HG02759 (cell line): ENCODE results near the gene DPYD.
A peak's percentile ranks its signal among the peaks of the same experiment; 100 is the strongest.
"Not testable (repeated sequence)": the region's sequence is repeated elsewhere in the genome, so short reads cannot be mapped to it uniquely, and the experiment has no call there.

Experiments
- ATAC-seq: cut with Tn5 transposase; IDR thresholded peaks from one replicate; pipeline ENCODE4 v1.9.1; 2021; ENCODE audit warnings: mild to moderate bottlenecking, moderate library complexity; ENCODE audit not compliant: unreplicated experiment

The DPYD gene

DNA sequence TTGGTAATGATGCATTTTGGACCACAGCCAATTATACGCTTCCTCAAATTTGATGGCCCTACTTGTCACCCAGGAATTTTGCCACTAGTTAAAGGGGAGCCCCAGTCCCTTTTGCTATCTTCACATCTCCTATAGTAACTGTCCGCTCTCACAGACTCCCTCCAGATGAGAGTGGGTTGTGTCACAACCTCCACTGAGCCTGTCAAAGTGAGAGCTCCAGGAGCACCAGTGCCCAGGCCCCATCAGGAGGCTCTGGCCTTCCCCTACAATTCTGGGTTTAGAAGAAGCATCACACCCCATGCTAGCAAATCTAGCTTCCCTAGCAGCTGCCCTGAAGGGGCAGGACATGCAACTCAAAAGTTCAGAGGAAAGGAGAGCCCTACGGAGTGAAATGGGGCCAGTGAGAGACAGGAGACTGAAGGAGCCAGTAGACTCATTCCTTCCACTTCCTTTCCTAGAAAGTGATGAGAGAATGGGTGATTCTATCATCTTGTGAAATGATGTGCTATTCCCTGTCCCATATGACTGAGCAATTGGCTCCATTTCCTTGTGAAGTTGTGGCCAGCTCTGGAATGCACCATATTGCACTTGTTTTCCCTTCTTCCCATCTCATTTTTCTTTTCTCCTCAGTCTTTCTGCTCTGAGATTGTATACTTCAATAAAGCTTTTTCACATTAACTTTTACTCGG lies 541.3 kb downstream of the DPYD start:
- ATAC-seq: no peak

DNA sequence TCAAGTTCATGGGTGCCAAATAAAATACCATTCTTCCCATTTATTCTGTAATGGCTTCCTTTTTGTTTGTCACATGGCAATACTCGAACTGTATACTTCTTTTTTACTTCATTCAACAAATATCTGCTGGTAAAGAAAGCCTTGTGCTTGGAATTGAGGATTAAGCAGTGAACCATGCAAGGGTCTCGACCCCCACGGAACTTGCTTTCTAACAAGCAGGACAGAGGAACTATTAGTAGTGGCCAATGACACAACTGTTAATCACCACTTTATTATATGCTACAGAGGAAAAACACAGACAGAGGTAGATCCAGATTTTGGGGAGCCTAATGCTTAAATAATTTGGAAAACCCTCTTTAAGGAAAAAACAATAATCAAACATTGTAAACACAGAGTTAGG lies 542.2 kb downstream of the DPYD start:
- ATAC-seq: no peak

DNA sequence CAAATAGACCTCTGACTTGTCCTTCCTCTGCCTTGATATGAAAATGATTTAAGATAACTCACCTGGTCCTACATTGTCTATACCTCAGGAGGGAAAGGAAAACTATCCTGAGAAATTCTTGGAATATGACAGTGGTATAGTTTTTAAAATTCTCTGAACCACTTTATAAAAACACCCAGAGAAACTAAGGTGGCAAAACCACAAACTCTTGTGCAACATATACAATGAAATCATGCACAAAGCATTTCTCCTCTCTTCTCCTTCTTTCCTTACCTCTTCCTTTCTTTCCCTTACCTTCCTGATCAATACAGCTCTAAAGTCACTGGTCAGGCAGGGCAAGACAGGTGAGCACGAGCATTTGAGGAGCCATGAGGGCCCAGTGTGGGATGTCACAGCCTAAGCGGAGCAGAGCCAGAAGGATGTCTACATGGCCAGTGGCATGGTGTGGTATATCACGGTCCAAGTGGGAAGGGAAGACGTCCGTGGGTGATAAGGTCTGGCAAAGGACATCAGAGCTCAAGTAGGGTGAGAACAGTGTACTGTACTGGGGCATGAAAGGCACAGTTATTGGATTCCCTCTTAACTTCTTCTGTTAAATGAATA lies 543.3 kb downstream of the DPYD start:
- ATAC-seq: no peak

DNA sequence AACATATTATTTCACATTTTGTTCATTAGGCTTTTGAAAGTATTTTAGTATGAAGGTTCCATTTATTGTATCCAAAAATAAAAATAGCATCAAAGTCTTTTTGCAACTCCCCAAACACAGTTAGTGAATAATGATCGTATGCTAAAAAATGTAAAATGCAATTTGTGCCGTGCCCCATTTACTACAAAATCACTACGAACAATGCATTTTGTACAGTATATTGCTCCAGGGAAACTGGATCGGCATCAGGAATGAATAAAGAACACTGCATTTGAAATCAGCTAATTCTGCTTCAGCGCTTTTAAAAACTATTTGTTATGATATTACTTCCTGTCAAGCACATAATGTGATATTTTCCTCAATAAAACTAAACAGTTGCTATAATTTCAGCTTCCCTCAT lies 547.8 kb downstream of the DPYD start:
- ATAC-seq: no peak

DNA sequence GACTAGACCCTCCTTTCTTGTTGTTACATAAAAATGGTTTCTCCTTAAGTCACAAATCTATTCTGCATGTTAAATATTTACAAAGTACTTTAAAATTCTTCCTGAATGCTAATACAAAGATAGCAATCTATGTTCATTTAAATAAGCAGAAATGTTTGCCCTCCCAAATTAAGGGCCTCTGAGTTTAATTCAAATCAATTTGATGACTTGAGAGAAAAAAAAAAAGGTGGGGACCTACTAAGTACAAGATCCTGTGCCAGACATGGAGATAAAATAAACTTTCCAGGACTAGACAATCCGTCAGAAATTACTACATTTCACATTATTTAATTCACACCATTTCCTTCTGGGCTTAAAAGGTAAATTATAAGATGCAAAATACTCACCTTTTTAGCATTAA lies 548.3 kb downstream of the DPYD start:
- no peak for ATAC-seq

DNA sequence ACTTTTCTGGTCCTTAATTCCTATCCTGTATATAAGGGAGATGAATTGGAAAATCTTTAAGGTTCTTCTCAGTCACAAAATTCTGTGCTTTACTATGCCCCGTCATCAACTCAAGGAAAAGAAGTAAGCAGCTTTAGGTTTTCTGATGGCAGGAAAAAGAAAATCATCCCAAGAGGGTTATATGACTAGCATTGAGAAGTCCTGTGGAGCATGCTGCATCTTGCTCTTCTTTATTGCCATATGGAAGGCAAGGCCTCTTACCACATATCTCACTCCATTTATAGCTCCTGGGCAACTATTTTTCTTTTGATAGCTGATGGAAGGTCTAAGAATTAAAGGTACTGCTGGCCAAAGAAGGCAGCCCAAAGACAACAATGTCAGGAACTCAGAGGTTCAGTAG lies 552.5 kb downstream of the DPYD start:
- no peak for ATAC-seq

DNA sequence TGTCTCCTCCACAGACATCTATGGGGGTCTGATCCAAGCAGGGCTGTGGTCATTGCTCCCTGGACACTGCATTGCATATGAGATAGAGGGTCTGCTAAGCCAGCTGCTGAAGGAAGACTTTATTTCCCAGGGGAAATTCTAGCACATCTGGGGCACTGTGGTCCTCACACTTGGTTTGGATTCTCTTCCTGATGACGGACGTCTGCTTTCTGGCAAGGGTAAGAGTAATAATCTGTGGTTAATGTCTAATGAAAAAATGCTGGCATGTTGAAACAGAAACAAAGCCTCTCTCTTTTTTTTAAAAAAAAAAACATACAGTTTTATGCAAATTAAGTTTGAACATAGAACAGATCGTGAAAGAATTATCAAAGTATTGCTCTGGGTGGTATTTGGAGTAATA lies 553.9 kb downstream of the DPYD start:
- ATAC-seq: no peak

DNA sequence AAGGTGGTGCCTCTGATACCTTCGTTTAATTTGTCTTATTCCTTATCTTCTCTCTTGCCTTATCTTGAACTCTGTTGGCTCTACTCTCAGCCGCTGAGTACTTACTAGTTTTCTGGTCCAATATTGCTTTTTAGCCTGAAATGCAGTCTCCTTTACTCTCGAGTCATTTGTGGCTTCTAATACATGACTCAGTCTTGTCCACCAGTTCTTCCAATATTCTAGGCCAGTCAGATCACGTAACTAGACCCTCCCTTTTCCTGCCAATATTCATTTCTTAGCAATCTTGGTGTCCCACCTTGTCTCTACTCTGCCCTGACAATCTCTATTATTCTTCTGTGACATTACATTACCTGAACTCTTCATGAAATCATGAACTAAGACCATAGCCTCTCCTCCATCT lies 555.8 kb downstream of the DPYD start:
- no peak for ATAC-seq

DNA sequence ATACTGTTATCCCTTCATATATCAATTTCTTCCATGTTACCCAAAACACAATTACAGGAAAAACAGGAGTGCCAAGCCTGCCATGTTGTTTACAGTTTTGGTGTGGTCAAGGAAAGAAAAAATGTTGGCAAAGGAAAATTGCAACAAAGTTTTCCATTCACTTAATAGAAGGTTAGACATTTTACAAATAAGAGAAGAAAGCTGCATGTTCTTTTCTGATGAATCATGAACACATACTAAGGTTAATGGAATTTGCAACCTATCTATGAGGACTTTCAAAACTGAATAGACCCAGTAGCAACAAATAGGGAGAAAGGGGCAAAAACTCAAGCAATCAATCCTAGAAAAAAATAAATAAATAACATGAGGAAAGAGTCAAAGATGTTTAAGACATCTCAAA lies 556.7 kb downstream of the DPYD start:
- ATAC-seq: no peak

DNA sequence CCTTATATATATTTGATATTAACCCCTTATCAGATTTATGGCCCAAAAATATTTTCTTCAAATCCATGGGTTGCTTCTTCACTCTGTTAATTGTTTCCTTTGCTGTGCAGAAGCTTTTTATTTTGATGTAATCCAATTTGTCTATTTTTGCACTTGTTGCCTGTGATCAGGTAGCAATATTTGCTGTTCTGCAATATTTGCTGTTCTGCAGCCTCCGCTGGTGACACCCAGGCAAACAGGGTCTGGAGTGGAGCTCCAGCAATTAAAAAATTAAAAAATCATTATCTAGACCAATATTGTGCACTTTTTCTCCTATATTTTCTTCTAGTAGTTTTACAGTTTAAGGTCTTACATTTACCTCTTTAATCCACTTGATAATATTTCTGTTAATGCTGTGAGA lies 564.5 kb downstream of the DPYD start:
- no peak for ATAC-seq

DNA sequence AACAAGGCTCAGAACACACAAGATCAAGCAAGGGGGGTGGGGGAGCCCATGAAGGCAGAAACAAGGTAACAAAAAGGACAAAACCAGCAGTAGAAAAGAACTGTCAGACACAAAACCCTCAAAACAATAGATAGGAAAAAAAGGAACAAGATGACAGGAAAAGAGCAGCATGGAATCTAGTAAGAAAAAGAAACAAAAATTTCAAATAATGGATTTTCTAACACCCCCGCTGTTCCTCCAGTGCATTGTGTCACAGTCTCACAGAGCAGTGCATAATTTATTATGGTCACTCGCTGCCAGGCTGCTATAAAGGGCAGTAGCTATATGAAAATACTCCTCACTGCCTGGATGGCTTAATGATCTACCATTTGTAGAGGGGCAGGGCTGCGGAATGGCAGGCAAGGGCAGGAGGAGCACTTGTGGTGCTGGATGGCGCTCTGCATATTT lies 567.9 kb downstream of the DPYD start:
- no peak for ATAC-seq

DNA sequence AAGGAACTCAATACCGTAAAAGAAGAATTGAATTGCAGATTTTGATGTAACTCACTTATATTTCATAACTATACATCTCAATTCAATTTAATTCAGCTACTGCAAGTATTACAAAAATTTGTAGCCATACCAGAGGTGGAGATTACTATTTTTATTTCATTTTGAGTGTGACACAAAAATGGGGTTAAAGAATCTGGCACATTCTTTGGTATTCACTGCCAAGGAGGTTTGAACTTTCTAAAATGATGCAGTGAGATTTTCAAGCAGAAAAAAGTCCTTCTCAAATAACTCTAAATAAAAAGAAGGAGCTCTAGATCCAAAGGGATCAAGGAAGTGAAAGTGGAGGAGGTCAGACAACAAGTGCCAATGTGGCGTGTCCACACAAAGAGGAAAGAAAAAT lies 569.0 kb downstream of the DPYD start:
- no peak for ATAC-seq

DNA sequence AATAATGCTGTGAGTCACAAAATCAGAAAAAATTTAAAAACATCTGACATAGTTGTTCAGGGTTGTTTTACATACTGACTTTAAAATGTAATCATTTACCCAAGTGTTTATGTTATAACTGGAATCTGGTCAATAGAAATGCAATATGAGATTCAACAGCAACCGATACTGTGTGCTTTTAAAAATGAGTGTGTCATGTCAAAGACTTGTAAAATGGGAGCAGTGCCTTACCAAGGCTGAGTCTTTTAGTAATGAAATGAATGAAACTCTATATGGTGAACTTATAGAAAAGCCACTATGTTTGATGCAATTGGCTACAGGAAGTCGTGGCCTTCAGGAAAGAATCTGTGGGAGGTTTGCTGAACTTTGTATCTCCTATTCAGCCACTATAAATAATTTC lies 570.2 kb downstream of the DPYD start:
- no peak for ATAC-seq

DNA sequence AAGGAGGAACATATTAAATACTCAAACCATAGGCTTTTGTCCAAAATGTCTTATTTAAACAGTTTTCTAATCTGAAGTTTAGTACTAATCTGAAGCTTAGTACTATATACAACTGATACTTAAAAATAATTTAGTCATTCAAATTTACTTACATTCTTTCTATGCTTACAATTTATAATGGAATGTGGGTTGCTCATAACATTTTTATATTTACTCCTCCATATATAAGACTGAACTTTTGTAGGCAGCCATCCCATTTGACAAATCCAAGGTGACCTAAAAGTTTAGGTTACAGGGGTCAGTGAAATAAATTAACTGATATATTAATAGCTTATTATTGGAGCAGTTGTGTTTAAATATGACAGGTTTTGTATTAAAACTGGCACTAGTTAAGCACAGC lies 570.6 kb downstream of the DPYD start:
- ATAC-seq: no peak

DNA sequence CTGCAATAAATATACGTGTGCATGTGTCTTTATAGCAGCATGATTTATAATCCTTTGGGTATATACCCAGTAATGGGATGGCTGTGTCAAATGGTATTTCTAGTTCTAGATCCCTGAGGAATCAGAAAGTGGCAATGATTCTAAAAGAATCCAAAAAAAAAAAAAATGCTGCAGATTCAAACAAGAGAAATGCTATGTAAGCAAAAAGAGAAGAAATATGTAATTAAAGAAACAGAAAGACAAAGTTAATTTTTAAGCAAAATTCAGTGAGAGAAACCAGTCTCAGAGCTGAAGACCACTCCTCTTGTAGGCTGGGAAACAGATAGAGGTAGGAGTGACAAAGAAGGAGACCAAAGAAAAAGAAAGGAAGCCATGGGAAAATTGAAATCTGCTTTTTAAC lies 571.0 kb downstream of the DPYD start:
- not testable (repeated sequence) for ATAC-seq

DNA sequence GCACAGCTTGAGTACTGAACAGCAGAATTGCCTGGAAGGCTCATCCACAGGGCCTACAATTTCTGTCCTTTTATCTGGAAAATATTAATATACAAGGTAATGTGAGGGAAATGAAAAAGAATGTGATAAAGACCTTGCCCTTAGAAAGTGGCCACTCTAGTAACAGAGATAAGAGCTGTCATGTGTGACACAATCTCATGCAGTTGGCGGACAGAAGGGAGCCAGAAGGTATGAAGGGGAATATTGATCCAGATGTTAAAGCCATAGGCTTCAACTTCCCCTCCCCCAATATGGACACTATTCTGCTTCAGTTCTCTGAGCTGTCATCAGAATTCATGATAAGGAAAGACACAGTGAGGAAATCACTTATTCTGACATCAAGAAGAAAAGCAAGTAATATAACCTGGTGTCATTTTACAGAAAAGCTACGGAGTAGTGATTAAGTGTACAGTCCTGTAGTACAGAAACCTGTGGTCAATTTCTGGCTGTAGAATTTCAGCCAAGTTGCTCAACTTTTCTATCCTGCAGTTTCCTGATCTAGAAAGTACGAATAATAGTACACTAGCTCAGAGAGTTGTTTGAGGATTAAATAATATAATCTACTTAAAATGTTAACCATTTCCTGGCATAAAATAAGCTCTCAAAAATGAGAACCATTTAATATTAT lies 572.1 kb downstream of the DPYD start:
- no peak for ATAC-seq

DNA sequence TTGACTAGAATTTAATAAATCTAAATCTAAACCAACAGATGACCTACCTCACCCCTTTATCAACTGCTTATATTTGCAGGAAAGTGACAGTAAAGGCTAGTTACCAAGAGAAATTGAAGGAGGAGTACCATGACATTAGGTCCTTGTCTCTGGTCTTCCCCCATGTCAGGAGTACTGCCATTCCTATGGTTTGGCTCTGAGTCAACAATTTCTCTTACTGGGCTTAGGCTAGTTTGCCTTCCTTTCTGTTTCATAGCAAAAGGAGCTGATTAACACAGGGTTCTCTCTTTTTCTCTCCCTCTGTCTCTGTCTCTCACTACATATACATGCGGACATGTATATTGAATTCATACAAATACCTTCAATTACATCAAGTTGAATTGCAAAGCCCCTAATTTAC lies 579.9 kb downstream of the DPYD start:
- ATAC-seq: no peak

DNA sequence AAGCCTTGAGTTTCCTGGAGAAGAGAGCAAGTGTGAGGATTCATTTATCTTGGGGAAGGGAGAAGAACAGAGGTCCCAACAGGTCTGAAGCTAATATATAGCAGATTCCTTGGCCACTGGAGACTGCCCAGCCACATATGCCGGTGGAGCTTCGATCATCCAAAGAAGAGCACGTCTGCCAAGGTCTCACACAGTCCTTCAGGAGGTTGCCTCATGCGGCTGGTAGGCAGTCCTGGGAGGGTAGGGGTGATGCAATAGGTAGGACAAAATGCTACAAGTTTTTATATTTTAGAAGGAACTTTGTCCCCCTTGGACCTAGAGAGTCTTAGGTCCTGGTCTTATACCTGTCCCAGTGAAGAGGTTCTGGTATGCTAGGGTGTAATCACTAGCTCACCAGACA lies 582.5 kb downstream of the DPYD start:
- ATAC-seq: no peak

DNA sequence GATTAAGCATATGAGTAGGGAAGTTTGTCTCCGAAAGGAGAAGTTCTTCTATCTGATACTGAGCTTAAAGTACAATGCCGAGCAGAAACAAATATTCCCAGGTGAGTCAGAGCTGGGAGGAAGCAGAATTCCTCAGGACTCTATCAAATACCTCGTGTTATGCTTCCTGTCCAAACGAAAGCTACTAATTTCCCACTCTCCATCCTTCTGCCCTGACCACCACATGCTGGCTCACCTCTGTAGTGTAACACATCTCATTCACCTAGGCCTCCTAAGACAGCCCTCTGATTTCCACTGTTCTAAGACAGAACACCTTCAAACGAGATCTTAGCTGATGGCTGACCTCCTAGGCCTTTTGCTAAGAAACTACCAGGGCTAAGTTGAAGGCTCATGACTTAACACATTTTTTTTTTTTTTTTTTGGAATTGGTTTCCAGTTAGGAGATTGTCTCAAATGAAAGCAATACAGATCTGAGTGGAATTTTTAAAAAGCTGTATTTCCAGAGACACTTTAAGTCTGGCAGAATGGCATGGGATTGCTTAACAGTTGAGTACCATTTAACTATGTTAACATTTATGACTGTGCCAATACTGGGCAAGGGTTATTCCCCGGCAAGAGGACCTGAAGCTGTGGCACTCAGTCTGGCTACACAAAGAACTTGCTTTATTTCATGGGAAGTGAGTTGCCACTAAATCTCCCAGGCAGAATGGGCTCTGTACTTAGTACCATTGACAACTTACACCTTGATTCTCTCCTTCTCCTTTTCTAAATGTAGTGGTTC lies 583.4 kb downstream of the DPYD start:
- no peak for ATAC-seq

DNA sequence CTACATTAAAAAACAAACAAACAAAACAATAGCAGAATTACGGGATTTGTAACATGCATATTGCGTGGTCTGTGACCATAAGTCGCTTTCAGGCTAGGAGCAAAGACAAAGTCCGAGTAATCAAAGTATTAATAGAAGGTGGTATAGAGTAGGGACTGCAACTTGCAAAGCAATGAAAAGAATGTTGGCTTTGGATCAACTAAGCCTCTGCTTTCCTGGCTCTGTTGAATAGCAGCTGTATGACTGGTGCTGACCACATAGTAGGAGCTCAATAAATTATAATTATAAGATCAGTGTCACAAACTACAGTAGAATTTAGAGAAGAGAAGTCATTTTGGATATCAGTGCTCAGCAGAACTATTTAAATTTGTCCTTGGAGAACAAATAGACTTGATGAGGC lies 586.4 kb downstream of the DPYD start:
- ATAC-seq: no peak

DNA sequence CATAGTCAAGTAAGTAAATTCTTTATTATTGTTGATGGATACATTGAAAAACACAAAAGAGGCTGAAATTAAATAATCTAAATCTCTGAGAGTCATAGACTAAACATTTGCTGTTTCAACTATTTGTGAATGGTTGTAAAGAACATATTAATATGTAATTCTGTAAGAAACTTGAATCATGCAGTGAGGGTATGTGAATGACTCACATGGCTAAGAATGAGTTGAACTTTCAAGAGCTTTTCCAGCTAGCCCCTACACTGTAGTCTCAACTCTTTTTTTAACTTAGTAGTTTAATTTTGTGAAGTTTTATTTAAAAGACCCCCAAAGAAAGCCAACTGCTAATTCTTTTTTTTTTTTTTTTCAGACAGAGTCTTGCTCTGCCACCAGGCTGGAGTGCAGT lies 588.1 kb downstream of the DPYD start:
- ATAC-seq: no peak

DNA sequence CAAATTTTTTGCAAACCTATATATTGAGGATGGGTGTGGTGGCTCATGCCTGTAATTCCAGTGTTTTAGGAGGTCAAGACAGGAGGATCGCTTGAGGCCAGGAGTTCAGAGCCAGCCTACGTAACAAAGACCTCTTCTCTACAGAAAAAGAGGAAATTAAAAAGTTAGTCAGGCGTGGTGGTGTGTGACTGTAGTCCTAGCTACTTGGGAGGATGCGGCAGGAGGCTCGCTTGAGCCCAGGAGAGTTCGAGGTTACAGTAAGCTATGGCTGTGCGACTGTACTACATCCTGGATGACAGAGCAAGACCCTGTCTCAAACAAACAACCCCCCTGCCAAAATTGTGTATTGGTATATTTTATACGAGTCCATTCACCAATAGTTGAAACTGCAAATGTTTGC lies 589.7 kb downstream of the DPYD start:
- peak; percentile 68 for ATAC-seq
